GM12878 (cell line): ENCODE measurements around the gene NUP107. TPM values are rescaled to one million over a fixed set of nuclear protein-coding genes. Genes with fewer than 3 reads are reported as not detected.

Experiments
- ATAC-seq: fragments of 200-7000 bp; cut with Tn5 transposase; 3 replicates; pipeline ENCODE4 v1.9.1; 2020; ENCODE audit warnings: mild to moderate bottlenecking, moderate library complexity
- BruUV-seq: library from RNA; stranded (reverse); fragments of 400-500 nt; replicated peaks from 2 replicates; lab custom pipeline; 2021; lab: Mats Ljungman, UMichigan
- CTCF ChIA-PET: fragments of 300-600 bp; sonication (Branson Sonifier 250); formaldehyde crosslinking; extraction: SDS; loops from one replicate; lab custom pipeline; 2021; ENCODE audit warnings: inconsistent platforms; lab: Yijun Ruan, JAX
- POLR2A ChIA-PET: fragments of 350-600 bp; formaldehyde crosslinking; extraction: SDS; loops from one replicate; lab custom pipeline; 2021; ENCODE audit warnings: inconsistent platforms; lab: Charles Lee
- RAD21 ChIA-PET: fragments of 300-600 bp; sonication (Branson Sonifier 250); formaldehyde crosslinking; loops from one replicate; lab custom pipeline; 2023; ENCODE audit warnings: antibody characterized with exemption; ENCODE audit not compliant: unreplicated experiment; lab: Charles Lee
- SMC1A ChIA-PET: fragments of 300-600 bp; sonication (Branson Sonifier 250); formaldehyde crosslinking; loops from one replicate; lab custom pipeline; 2023; ENCODE audit not compliant: unreplicated experiment, uncharacterized antibody; lab: Charles Lee
- DNase-seq: peaks from one replicate; pipeline ENCODE4 v3.0.0-alpha.2; 2011; ENCODE audit warnings: low read depth, low spot score
- FAIRE-seq: peaks from 3 replicates; lab custom pipeline; 2011; peaks lifted over from hg19 to GRCh38; lab: Jason Lieb, UNC
- H2AFZ ChIP-seq: 2 replicates; pipeline ENCODE4 v1.6.0; 2011; ENCODE audit warnings: low read depth, low read length, control low read depth; ENCODE audit not compliant: control insufficient read depth
- H3K27ac ChIP-seq: 2 replicates; pipeline ENCODE4 v1.5.1; 2011; ENCODE audit warnings: control low read depth; ENCODE audit not compliant: control insufficient read depth, insufficient read depth
- H3K27me3 ChIP-seq, 2 experiments: replicated peaks in 1 of 2; 2 replicates each; pipeline versions ENCODE4 v1.6.0 to v1.6.1; 2011; ENCODE audit warnings: low read length in 1 of 2; ENCODE audit not compliant: control insufficient read depth in 2 of 2, insufficient read depth in 2 of 2
- H3K36me3 ChIP-seq, 2 experiments: 2 replicates each; pipeline ENCODE4 v1.5.1; 2011; ENCODE audit warnings: low read length in 1 of 2; ENCODE audit not compliant: control insufficient read depth in 2 of 2, insufficient read depth in 2 of 2
- H3K4me1 ChIP-seq: 2 replicates; pipeline ENCODE4 v1.6.1; 2011; ENCODE audit warnings: mild to moderate bottlenecking, low read length, moderate library complexity, mixed read lengths; ENCODE audit not compliant: control insufficient read depth, insufficient read depth
- H3K4me2 ChIP-seq: 2 replicates; pipeline ENCODE4 v1.6.0; 2011; ENCODE audit warnings: control low read depth; ENCODE audit not compliant: control insufficient read depth, insufficient read depth
- H3K4me3 ChIP-seq: fragments of 200-600 bp; sonication (generic); 2 replicates; pipeline ENCODE4 v1.5.1; 2016
- H3K79me2 ChIP-seq: 2 replicates; pipeline ENCODE4 v1.6.0; 2011; ENCODE audit warnings: low read length; ENCODE audit not compliant: control insufficient read depth, insufficient read depth
- H3K9ac ChIP-seq: 2 replicates; pipeline ENCODE4 v1.8.0; 2011; ENCODE audit warnings: low read length, control low read depth, mixed read lengths; ENCODE audit not compliant: control insufficient read depth, insufficient read depth
- H3K9me3 ChIP-seq: replicated peaks from 3 replicates; pipeline ENCODE4 v1.5.1; 2011; ENCODE audit warnings: mild to moderate bottlenecking, low read length; ENCODE audit not compliant: control insufficient read depth, insufficient read depth
- H4K20me1 ChIP-seq: 2 replicates; pipeline ENCODE4 v1.6.0; 2011; ENCODE audit not compliant: control insufficient read depth, insufficient read depth
- ATF7 ChIP-seq: fragments of 450-650 bp; IDR thresholded peaks from 2 replicates; pipeline ENCODE4 v1.6.1; 2016; ENCODE audit warnings: low read depth, mild to moderate bottlenecking
- CHD2 ChIP-seq: IDR thresholded peaks from 2 replicates; pipeline ENCODE4 v1.6.1; 2011; ENCODE audit warnings: low read depth, low read length, improper control_type of control experiment, borderline replicate concordance
- E2F8 ChIP-seq: fragments of 450-650 bp; IDR thresholded peaks from 2 replicates; pipeline ENCODE4 v1.6.1; 2018; ENCODE audit warnings: mild to moderate bottlenecking, low read depth, moderate library complexity; ENCODE audit not compliant: partially characterized antibody
- EP300 ChIP-seq, 2 experiments: fragments of 150-350 bp in 1 of 2; IDR thresholded peaks; 2 replicates each; pipeline ENCODE4 v1.6.1; 2011 to 2012; ENCODE audit warnings: low read depth in 2 of 2, low read length in 2 of 2, borderline replicate concordance in 1 of 2, improper control_type of control experiment in 1 of 2, inconsistent platforms in 1 of 2; ENCODE audit not compliant: control insufficient read depth in 1 of 2
- ESRRA ChIP-seq: IDR thresholded peaks from 2 replicates; pipeline ENCODE4 v1.6.1; 2012; ENCODE audit warnings: mild to moderate bottlenecking, low read length, improper control_type of control experiment
- FOXM1 ChIP-seq: IDR thresholded peaks from 2 replicates; pipeline ENCODE4 v1.6.1; 2012; ENCODE audit warnings: low read depth, mild to moderate bottlenecking, inconsistent platforms, low read length, moderate library complexity
- MEF2A ChIP-seq: IDR thresholded peaks from 2 replicates; pipeline ENCODE4 v1.6.1; 2011; ENCODE audit warnings: low read depth, mild to moderate bottlenecking, low read length, moderate library complexity; ENCODE audit not compliant: insufficient read depth
- PAX8 ChIP-seq: fragments of 450-650 bp; IDR thresholded peaks from 2 replicates; pipeline ENCODE4 v1.6.1; 2017; ENCODE audit warnings: mild to moderate bottlenecking, moderate library complexity
- PKNOX1 ChIP-seq: fragments of 450-650 bp; IDR thresholded peaks from 2 replicates; pipeline ENCODE4 v1.6.1; 2016; ENCODE audit warnings: mild to moderate bottlenecking
- SMAD5 ChIP-seq: IDR thresholded peaks from 2 replicates; pipeline ENCODE4 v1.6.1; 2016; ENCODE audit warnings: antibody characterized with exemption, low read depth
- SREBF1 ChIP-seq: IDR thresholded peaks from 2 replicates; pipeline ENCODE4 v1.6.1; 2012; ENCODE audit warnings: mild to moderate bottlenecking, low read length
- STAT3 ChIP-seq: IDR thresholded peaks from 2 replicates; pipeline ENCODE4 v1.6.1; 2011; ENCODE audit warnings: low read depth, low read length, improper control_type of control experiment
- USF1 ChIP-seq: IDR thresholded peaks from 2 replicates; pipeline ENCODE4 v1.6.1; 2011; ENCODE audit warnings: borderline replicate concordance, low read depth, mild to moderate bottlenecking, moderate library complexity, mixed read lengths, low read length; ENCODE audit not compliant: insufficient read depth; ENCODE audit errors: extremely low read length
- ZBTB11 ChIP-seq: fragments of 450-650 bp; formaldehyde crosslinking; IDR thresholded peaks from 2 replicates; pipeline ENCODE4 v1.5.0; 2022; ENCODE audit warnings: mild to moderate bottlenecking, missing genetic modification characterization
- ZNF24 ChIP-seq: fragments of 450-650 bp; IDR thresholded peaks from 2 replicates; pipeline ENCODE4 v1.6.1; 2017; ENCODE audit warnings: antibody characterized with exemption, mild to moderate bottlenecking
- ZNF622 ChIP-seq: fragments of 450-650 bp; IDR thresholded peaks from 2 replicates; pipeline ENCODE4 v1.6.1; 2017; ENCODE audit warnings: mild to moderate bottlenecking, inconsistent platforms
- WGBS: methylation state at CpG from one replicate; pipeline ENCODE4 v1.1.6; 2016; ENCODE audit warnings: low lambda C conversion rate; ENCODE audit not compliant: insufficient replicate concordance, insufficient coverage; ENCODE audit errors: missing lambda C conversion rate; 5-methylcytosine and 5-hydroxymethylcytosine counted together
- in situ Hi-C: fragments of 300-500 bp; cut with MboI; formaldehyde crosslinking; loops from 9 replicates; pipeline ENCODE4 v1.14.3; 2018; ENCODE audit warnings: mixed read lengths
- intact Hi-C: fragments of 100-400 bp; cut with micrococcal nuclease; formaldehyde crosslinking; loops from one replicate; pipeline ENCODE4 v1.14.2; 2022; ENCODE audit not compliant: unreplicated experiment
- polyA plus RNA-seq, 11 experiments: library from polyadenylated mRNA; depleted of rRNA in 4 of 11; unstranded in 6 of 11; stranded (reverse) in 5 of 11; fragments of >200 nt; fragmentation: Nextera tagmentation in 4 of 11; fragmentation: Illumina TruSeq in 1 of 11; extraction: Ambion mirVana in 4 of 11; extraction: Trizol in 1 of 11; gene quantifications; 1 replicate in 1 of 11; 2 replicates in 10 of 11; pipeline versions ENCODE4 v1.2.1 to v1.2.3, GENCODE V29; 2011 to 2016; ENCODE audit warnings: inconsistent platforms in 2 of 11, missing spikeins in 2 of 11, low read depth in 1 of 11
- total RNA-seq, 4 experiments: library from RNA; depleted of rRNA in 3 of 4; stranded (reverse); fragments of >200 nt in 3 of 4; fragmentation: Illumina TruSeq in 1 of 4; extraction: Trizol in 1 of 4; gene quantifications; 2 replicates each; pipeline versions ENCODE4 v1.2.1 to v1.2.3, GENCODE V29; 2013 to 2021

Gene NUP107
- total and polyA plus RNA-seq, 10 of the 15 experiments (the other 5 are each of a cell fraction or from before 2014, with no cell fraction given), result 73.4 to 132 (median 92.4) TPM

GRCh38 chr12:68785358-68785757 lies 98.6 kb downstream of the NUP107 start:
- CTCF ChIA-PET, result interaction anchor here (1.2 to 1.3 kb wide), 2 partner anchors 12 to 35 kb away, joined by 3 read pairs; no protein-coding TSS in a partner anchor
- Histone ChIP-seq H3K79me2 (no peaks in the 10 kb centered on the region), H4K20me1 (no peaks in the 10 kb centered on the region), H3K4me2 (no peak overlapping the region), H3K9ac (no peak overlapping the region), H3K27me3 (no peaks in the 10 kb centered on the region), H2AFZ (no peak overlapping the region), H3K4me1 (no peaks in the 10 kb centered on the region; the same call in 1 of the 2 replicates), H3K27ac (no peak overlapping the region), H3K9me3 (no peaks in the 10 kb centered on the region; the same call in 2 of the 3 replicates), H3K36me3 (no peaks in the 10 kb centered on the region), H3K4me3 (no peak overlapping the region)
- BruUV-seq, result no TSS peak
- FAIRE-seq (no peak), DNase-seq (no peak), ATAC-seq (no peak)
- intact Hi-C loops, result no loop called here
- in situ Hi-C loops, result no loop called here
- POLR2A ChIA-PET, result interaction anchor here (1.0 kb wide), 1 partner anchor 22 kb away, joined by 4 read pairs; the partner anchor contains the start of gene MDM2
- WGBS, result 76% methylated on average over 2 of the region's 2 CpGs
- RAD21 ChIA-PET, result interaction anchor here (1.1 to 1.3 kb wide), 2 partner anchors 23 to 112 kb away, joined by 3 to 4 read pairs; partner anchors contain the start of gene MDM2
- SMC1A ChIA-PET, result interaction anchor here (0.8 to 1.1 kb wide), 3 partner anchors 15 to 33 kb away, joined by 3 to 5 read pairs (median 3); no protein-coding TSS in a partner anchor
- TF ChIP-seq ATF7, result no peak
- TF ChIP-seq SREBF1, result no peak
- no peak for TF ChIP-seq ZBTB11 (CRISPR knock-in tag)
- TF ChIP-seq PAX8, result no peak
- no peak for TF ChIP-seq ZNF24
- TF ChIP-seq CHD2, result no peak
- no peak for TF ChIP-seq PKNOX1
- no peak for TF ChIP-seq E2F8
- TF ChIP-seq ZNF622, result no peak
- no peak for TF ChIP-seq SMAD5
- no peak for TF ChIP-seq EP300 (IDR thresholded peaks at IDR 0.05; ENCODE audit: borderline replicate concordance in 1 of 2, control insufficient read depth in 1 of 2, low read depth in 2 of 2, low read length in 2 of 2)
- TF ChIP-seq STAT3, result no peak
- TF ChIP-seq USF1, result no peak
- TF ChIP-seq ESRRA, result no peak
- no peak for TF ChIP-seq FOXM1
- TF ChIP-seq MEF2A, result no peak
